H1 (cell line): Measurements from ENCODE around the gene FMR1. TPM values are rescaled to one million over a fixed set of nuclear protein-coding genes. Genes with fewer than 3 reads are reported as not detected.

Experiments used
- ATF2 ChIP-seq: IDR thresholded peaks from 2 replicates; pipeline ENCODE4 v1.6.1; 2012; ENCODE audit warnings: low read length, inconsistent platforms
- BCL11A ChIP-seq, 2 experiments: IDR thresholded peaks; one replicate each; pipeline ENCODE4 v1.6.1; 2011; ENCODE audit warnings: low read depth in 2 of 2, low read length in 2 of 2, mild to moderate bottlenecking in 2 of 2
- EP300 ChIP-seq, 2 experiments: IDR thresholded peaks; 1 replicate in 1 of 2; 2 replicates in 1 of 2; pipeline ENCODE4 v1.6.1; 2011 to 2012; ENCODE audit warnings: low read depth in 2 of 2, low read length in 2 of 2, mild to moderate bottlenecking in 2 of 2, borderline replicate concordance in 1 of 2, inconsistent platforms in 1 of 2, moderate library complexity in 1 of 2
- POLR2AphosphoS5 ChIP-seq: IDR thresholded peaks from 2 replicates; pipeline ENCODE4 v1.6.1; 2011; ENCODE audit warnings: low read depth, low read length
- RBBP5 ChIP-seq: IDR thresholded peaks from 2 replicates; pipeline ENCODE4 v1.7.1; 2012; ENCODE audit warnings: low read depth, mild to moderate bottlenecking, inconsistent platforms, low read length, moderate library complexity, borderline replicate concordance
- RFX5 ChIP-seq: IDR thresholded peaks from 2 replicates; pipeline ENCODE4 v1.6.1; 2011; ENCODE audit warnings: low read depth, low read length, improper control_type of control experiment, borderline replicate concordance
- RNF2 ChIP-seq: fragments of 200-900, 300-1000 bp; sonication (generic); IDR thresholded peaks from 2 replicates; pipeline ENCODE4 v1.7.1; 2016; ENCODE audit warnings: borderline replicate concordance, low read depth, mild to moderate bottlenecking, antibody characterized with exemption, low read length; ENCODE audit not compliant: poor library complexity, severe bottlenecking; ENCODE audit errors: missing control alignments
- SIN3A ChIP-seq, 2 experiments: IDR thresholded peaks in 1 of 2; conservative IDR thresholded peaks in 1 of 2; 2 replicates each; pipeline ENCODE4 v1.6.1; 2011 to 2012; ENCODE audit warnings: low read length in 2 of 2, improper control_type of control experiment in 1 of 2, low read depth in 1 of 2, mild to moderate bottlenecking in 1 of 2
- TAF1 ChIP-seq: IDR thresholded peaks from 2 replicates; pipeline ENCODE4 v1.6.1; 2011; ENCODE audit warnings: mild to moderate bottlenecking, low read depth, low read length
- TAF7 ChIP-seq: optimal IDR thresholded peaks from 2 replicates; pipeline ENCODE3; 2011; ENCODE audit warnings: low read depth, mild to moderate bottlenecking, inconsistent platforms, low read length, moderate library complexity, borderline replicate concordance
- TBP ChIP-seq: IDR thresholded peaks from 2 replicates; pipeline ENCODE4 v1.6.1; 2011; ENCODE audit warnings: low read depth, low read length, improper control_type of control experiment
- polyA plus RNA-seq, 7 experiments: library from polyadenylated mRNA; depleted of rRNA in 3 of 7; stranded (reverse) in 5 of 7; unstranded in 2 of 7; fragments of >200 nt in 5 of 7; fragments of 200-250 nt in 2 of 7; gene quantifications; 1 replicate in 5 of 7; 2 replicates in 1 of 7; 4 replicates in 1 of 7; pipeline versions ENCODE4 v1.2.1 to v1.2.3, GENCODE V29; 2011 to 2013; ENCODE audit warnings: missing spikeins in 2 of 7, mixed read lengths in 2 of 7
- total RNA-seq: library from RNA; stranded (reverse); fragmentation: NEBNext Ultra II Directional; extraction: Animal tissue kit (Norgen Biotek cat#: 25700); gene quantifications from 2 replicates; pipeline ENCODE4 v1.2.1, GENCODE V29; 2021
- TF ChIP-seq, protein P1 (sequence below): IDR thresholded peaks from 2 replicates; pipeline ENCODE4 v1.6.1; 2012; ENCODE audit warnings: inconsistent platforms
- TF ChIP-seq, protein P2 (sequence below): IDR thresholded peaks from 2 replicates; pipeline ENCODE4 v1.6.1; 2011; ENCODE audit warnings: low read depth, mild to moderate bottlenecking, low read length; ENCODE audit not compliant: insufficient read depth

Gene FMR1
- total and polyA plus RNA-seq, 2 of the 8 experiments (the other 6 are each of a cell fraction or from before 2014, with no cell fraction given), result 15.2 to 49.4 TPM

- TF ChIP-seq BCL11A (IDR thresholded peaks at IDR 0.05; ENCODE audit: low read depth in 2 of 2, low read length in 2 of 2) (no peak), TBP (peak; percentile 84), RBBP5 (no peak), RNF2 (no peak), ATF2 (no peak), POLR2AphosphoS5 (peak; percentile 12; the same call in 1 of the 2 replicates), SIN3A (conservative IDR thresholded peaks at IDR 0.05 in 1 of 2, IDR thresholded peaks at IDR 0.05 in 1 of 2; ENCODE audit: low read depth in 1 of 2, low read length in 2 of 2) (no peak), TAF7 (peak; percentile 21), RFX5 (no peak), EP300 (IDR thresholded peaks at IDR 0.05; ENCODE audit: borderline replicate concordance in 1 of 2, low read depth in 2 of 2, low read length in 2 of 2) (peak in 1 of 2 experiments; percentile 58; a peak in 1 of 3 replicates), TAF1 (peak; percentile 73)
- TF ChIP-seq, protein P1, sequence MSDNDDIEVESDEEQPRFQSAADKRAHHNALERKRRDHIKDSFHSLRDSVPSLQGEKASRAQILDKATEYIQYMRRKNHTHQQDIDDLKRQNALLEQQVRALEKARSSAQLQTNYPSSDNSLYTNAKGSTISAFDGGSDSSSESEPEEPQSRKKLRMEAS, result peak; percentile 91
- TF ChIP-seq, protein P2, sequence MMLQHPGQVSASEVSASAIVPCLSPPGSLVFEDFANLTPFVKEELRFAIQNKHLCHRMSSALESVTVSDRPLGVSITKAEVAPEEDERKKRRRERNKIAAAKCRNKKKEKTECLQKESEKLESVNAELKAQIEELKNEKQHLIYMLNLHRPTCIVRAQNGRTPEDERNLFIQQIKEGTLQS, result 0 out of 2 replicates have a peak, but pooled peaks have one; percentile 27
These were observed at the start of gene FMR1 (continued) for GRCh38 chrX:147911192-147912022.
